Epithelial cell of proximal tubule (primary cell): Measurements from ENCODE around the gene PTPRC. TPM values are rescaled to one million over a fixed set of nuclear protein-coding genes. Genes with fewer than 3 reads are reported as not detected.

ENCODE experiments used
- DNase-seq: peaks from one replicate; pipeline ENCODE4 v3.0.0-alpha.2; 2011; ENCODE audit warnings: low read depth
- H3K4me3 ChIP-seq: 2 replicates; pipeline ENCODE4 v1.5.1; 2011; ENCODE audit warnings: low read depth, mild to moderate bottlenecking, low read length
- CTCF ChIP-seq: conservative IDR thresholded peaks from 2 replicates; pipeline ENCODE4 v1.5.1; 2012; ENCODE audit warnings: low read depth, mild to moderate bottlenecking, low read length
- total RNA-seq: library from RNA; depleted of rRNA; stranded (reverse); fragments of >200 nt; gene quantifications from 2 replicates; pipeline ENCODE4 v1.2.3, GENCODE V29; 2015

PTPRC gene
- total RNA-seq, 1 donor from 2014 or later: not detected

DNA sequence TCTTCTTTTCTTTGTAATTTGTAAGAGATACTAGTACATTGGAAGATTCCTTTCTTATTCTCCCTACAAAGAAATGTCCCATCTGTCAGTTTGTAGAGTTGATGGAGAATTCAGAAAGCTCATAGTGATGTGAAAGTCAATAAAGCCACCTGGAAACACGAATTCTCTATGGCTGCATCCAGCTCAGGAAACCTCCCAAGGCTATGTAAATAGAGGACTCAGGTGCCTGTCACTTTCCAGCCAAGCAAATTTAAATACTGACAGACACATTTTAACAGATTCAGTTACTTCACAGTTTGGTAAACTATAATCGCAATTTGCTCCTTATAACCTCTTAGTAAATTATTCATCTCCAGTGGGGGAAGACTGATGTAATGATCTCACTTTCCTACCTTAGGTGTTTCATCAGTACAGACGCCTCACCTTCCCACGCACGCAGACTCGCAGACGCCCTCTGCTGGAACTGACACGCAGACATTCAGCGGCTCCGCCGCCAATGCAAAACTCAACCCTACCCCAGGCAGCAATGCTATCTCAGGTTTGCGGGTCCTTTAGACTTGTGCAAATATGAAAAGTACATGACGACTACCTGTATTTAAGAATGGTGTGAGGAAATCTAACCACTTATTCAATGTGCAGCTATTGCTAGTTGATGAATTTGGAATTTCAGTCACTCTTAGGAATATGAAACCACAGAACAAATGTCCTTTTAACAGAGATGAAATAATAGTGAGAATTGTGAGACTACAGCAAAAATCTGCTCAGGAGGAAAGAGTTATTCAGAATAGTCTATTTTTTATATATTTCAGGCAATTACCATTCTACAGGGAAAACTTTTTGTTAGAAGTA lies 60.6 kb downstream of the PTPRC start:
- DNase-seq: peak; percentile 31
- TF ChIP-seq CTCF: peak; percentile 97
- no peak overlapping the region for H3K4me3 ChIP-seq

- no peak for DNase-seq
- TF ChIP-seq CTCF: no peak
- no peak overlapping the region for H3K4me3 ChIP-seq
Measured at GRCh38 chr1:198700016-198700392, 61.2 kb downstream of the PTPRC start.

- no peak for DNase-seq
- no peak overlapping the region for H3K4me3 ChIP-seq
- no peak for TF ChIP-seq CTCF
Measured at GRCh38 chr1:198700396-198700795, 61.6 kb downstream of the PTPRC start.

DNA sequence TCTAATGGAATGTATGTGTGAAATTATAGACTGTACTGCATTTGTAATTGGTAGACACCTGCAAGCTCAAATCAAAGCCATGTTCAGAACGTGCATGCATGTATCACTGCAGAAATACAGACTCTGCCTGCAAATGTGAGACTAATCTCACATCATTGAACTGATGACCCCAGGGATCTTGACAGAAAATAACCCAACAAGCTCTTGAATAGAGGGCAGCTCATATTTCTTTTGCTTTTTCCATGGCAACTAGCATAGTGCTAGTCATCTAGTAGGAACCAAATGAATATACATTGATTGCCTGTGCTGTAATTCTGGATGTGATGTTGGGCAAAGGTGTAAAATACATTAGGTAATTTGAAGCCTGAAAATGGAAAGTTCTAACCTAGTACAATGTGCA lies 62.4 kb downstream of the PTPRC start:
- no peak overlapping the region for H3K4me3 ChIP-seq
- TF ChIP-seq CTCF: no peak
- no peak for DNase-seq

- DNase-seq: no peak
- no peak for TF ChIP-seq CTCF
Measured at GRCh38 chr1:198701766-198702539, 63.1 kb downstream of the PTPRC start.

DNA sequence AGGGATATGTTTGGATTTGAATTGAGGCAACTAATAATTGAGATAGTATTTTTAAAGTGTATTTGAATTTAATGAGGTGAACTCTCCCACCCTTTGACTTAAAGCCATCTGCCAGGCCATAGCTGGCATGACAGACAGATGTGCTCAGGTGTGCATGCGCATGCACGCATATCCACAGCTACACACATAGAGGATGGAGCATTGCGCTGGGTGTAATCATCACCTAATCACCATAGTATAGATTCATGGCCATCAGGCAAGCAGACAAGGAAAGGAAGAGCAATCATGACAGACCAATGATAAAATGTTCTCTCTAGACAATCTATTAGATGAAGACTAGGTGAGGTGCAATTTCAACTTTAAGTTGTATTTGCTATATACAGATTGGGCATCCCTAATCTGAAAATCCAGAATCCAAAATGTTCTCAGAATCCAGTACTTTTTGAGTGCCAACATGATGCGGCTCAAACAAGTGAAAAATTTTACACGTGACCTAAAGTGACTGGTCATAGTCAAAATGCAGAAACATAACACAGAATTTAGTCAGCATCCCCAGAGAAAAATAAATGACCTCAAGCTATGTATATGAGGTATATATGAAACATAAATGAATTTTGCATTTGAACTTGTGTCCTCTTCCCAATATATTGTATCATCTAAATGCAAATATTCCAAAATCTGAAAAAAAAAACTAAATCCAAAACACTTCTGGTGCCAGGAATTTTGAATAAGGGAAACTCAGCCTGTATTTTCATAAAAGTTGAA lies 70.1 kb downstream of the PTPRC start:
- H3K4me3 ChIP-seq: no peak overlapping the region
- no peak for DNase-seq
- no peak for TF ChIP-seq CTCF

More at GRCh38 chr1:198701766-198702539, 63.1 kb downstream of the PTPRC start:
- H3K4me3 ChIP-seq: no peak overlapping the region
